HUDEP-2 (cell line): ENCODE measurements around the gene ITGA1.
A peak's percentile ranks its signal among the peaks of the same experiment; 100 is the strongest.

Source experiments
- DNase-seq, 76 experiments: peaks; one replicate each; lab custom pipeline; 2025; ENCODE audit not compliant: unreplicated experiment in 76 of 76; lab: John Stamatoyannopoulos, UW

The ITGA1 gene

DNA sequence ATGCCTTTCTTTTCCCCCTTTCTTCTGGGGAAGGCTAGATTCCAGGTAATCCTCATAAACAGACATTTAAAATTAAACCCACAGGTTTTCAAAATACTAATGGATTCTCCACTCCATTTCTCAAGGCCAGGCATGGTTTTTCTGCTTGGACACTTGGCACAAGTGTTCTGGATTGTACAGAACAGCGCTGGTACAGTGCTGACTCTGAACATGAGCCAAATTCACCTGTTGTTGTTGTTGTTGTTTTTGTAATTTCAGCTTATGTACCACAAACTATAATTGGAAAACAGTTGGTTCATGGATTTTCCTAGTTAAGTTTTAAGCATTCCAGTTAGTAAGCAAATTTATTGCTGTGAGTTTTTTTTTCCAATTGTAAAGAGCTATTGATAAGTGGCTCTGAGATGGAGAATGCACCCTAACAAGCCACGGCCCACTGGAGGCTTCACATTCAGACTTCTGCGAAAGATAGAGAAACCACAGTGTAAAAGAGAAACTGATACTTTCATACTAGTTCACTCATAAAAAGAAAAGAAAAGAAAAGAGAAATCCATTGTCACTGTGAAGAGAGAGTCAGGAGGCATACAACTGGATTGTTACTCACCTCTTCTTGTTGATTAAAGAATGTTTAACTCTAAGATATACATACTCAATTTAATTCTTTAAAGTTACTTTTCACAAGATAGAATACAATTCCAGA is 16.2 kb upstream of the ITGA1 start:
- no peak for DNase-seq

- DNase-seq: no peak
Observed at GRCh38 chr5:52772668-52773067, 15.0 kb upstream of the ITGA1 start.

DNA sequence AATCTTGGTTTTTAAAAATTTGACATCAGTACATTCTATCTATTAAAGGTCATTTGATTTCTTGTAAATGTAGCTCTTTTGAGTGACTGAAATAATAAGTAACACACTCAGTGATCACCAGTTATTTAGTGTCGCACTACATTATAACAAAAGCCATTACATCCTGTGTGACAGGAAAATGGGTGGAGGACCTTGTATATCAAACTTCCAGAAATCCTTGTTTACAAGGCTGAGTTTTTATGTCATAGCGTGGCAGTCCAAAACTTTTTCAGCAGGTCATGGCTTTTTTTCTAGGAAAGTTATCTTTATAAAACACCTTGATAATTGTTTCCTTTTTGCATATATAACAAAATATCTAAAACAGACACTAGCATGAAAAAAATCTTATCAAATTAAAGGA is 14.4 kb upstream of the ITGA1 start:
- DNase-seq: no peak

DNA sequence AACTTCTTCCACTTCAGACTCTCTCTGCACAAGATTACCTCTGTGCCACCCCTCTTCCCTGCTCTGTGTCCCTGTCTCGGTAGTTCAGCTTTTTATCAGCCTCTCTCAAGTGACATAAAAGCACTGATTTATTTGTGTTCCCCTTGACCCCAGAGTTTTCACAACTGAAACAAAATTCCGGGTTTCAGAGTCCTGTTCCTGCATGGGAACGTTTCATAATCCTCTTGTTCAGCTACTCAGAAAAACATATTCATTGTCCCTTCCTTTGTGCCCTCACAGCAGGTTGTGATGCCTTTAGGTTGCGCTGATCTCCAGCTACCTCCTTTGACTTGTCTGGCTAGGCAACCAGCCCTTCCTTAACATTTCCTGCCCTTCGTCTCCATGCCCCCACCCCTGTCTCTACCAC is 13.7 kb upstream of the ITGA1 start:
- no peak for DNase-seq

DNA sequence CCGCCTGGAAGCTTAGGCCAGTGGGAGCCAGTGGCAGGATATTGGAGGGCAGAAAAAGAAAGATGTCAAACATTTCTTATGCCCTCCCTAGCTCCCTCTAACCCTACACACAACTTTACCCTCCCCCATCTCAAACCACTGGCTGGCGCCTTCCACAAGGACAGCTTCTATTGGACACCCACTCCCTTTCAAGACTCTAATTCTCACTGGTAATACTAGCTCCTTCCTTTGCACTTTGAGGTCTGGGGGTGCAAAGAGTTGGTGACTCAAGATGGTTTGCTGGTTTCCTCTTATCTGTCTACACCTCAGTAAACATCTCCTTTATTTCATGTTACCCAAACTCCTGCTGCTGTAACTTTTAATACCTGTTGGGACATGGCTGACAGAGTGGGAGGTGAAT is 11.6 kb upstream of the ITGA1 start:
- no peak for DNase-seq

GRCh38 chr5:52777186-52777585 is 10.5 kb upstream of the ITGA1 start:
- no peak for DNase-seq

GRCh38 chr5:52778781-52779180 is 8.9 kb upstream of the ITGA1 start:
- no peak for DNase-seq

- DNase-seq: no peak
Observed at GRCh38 chr5:52779213-52779612, 8.5 kb upstream of the ITGA1 start.

GRCh38 chr5:52783226-52783959 is 4.3 kb upstream of the ITGA1 start:
- peak in 1 of 76 experiments; percentile 5 for DNase-seq

GRCh38 chr5:52784737-52785136 is 3.0 kb upstream of the ITGA1 start:
- DNase-seq: no peak

DNA sequence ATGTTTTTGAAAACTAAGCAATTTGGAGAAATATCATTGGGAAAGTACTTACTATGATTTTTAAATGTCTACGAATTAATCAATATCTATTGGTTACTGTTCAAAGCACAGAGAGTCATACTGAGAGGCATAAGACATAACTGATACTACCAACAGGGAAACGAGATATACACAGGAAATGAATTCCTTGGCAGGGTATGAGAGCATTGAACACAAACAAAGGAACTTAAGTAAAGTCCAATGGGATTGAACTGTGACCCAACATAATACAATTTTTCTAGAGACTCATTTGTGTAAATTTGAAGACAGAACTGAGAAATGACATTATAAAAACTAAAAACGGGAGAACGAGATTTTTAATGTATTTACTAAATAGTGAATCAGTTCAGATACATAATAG is 1.3 kb upstream of the ITGA1 start:
- DNase-seq: no peak

- no peak for DNase-seq
Observed at GRCh38 chr5:52786949-52787599, 642 bp upstream of the ITGA1 start.

GRCh38 chr5:52788505-52788821 is 747 bp downstream of the ITGA1 start:
- no peak for DNase-seq

DNA sequence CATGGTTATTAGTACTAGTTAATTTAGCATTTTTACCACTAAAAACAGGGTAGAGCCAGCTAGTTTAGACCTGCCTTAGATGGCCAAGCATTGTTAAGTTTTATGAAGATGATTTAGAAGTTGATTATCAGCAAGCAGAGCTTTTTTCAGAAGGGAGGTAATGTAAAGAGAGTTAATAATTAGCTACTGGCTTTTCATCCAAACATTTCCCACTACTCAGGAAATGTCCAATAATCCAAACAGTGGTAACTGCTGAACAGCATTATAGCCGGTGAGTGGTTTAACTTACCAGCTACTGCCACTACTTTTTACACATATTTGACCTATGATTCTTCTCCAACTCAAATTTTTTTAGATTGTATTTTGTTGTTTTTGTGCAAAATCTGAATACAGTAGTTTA is 1.7 kb downstream of the ITGA1 start:
- DNase-seq: no peak

GRCh38 chr5:52789851-52790250 is 2.1 kb downstream of the ITGA1 start:
- DNase-seq: no peak

GRCh38 chr5:52791366-52791765 is 3.6 kb downstream of the ITGA1 start:
- DNase-seq: no peak

GRCh38 chr5:52794519-52794918 is 6.8 kb downstream of the ITGA1 start:
- no peak for DNase-seq

- no peak for DNase-seq
Observed at GRCh38 chr5:52796031-52796430, 8.3 kb downstream of the ITGA1 start.

GRCh38 chr5:52796516-52797103 is 8.9 kb downstream of the ITGA1 start:
- DNase-seq: no peak

GRCh38 chr5:52798938-52799337 is 11.2 kb downstream of the ITGA1 start:
- no peak for DNase-seq

DNA sequence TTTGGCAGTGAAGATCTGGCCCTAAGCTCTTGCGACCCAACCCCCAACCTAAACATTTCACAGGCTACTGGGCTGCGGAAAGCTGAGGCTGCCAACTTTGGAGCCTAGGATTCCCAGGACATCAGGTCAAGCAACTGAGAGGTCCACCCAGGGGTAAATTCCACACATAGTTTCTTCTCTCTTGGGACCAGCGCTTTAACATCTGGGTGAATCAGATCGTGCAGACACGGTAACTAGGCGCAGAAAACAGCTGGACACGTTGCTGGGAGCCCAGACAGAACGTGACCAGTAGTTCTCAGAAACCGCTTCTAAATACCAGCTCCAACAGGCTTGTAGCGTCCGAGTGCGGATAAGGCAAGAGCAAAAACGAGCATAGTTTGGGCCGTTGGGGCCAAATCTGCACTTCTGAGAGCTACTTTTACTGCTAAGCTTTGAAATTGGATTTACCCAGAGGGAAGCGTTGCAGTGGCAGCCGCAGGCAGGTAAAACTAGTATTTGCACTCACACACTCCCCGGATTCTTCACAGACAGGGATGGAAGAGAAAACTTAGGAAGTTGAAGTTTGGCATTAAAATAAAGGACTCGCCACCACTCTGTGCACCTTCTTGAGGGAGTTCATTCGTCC is 11.8 kb downstream of the ITGA1 start:
- DNase-seq: peak in 8 of 76 experiments; percentile 10 to 54 (median 34)
